Neutrophil (primary cell): ENCODE results near the gene RIN3.

Experiments
- H3K27ac ChIP-seq: fragments of 200-600 bp; sonication (generic); 2 replicates; pipeline ENCODE4 v1.5.1; 2016; ENCODE audit warnings: mild to moderate bottlenecking, moderate library complexity
- H3K27me3 ChIP-seq: fragments of 200-600 bp; sonication (generic); 2 replicates; pipeline ENCODE4 v1.6.0; 2016; ENCODE audit warnings: mild to moderate bottlenecking
- H3K36me3 ChIP-seq: fragments of 200-600 bp; sonication (generic); 2 replicates; pipeline ENCODE4 v1.5.1; 2017
- H3K4me1 ChIP-seq, 2 experiments: fragments of 200-600 bp in 1 of 2; sonication (generic) in 1 of 2; 1 replicate in 1 of 2; 2 replicates in 1 of 2; pipeline versions ENCODE4 v1.5.1 to v1.6.1; 2013 to 2016; ENCODE audit warnings: low read depth in 1 of 2, low read length in 1 of 2, mild to moderate bottlenecking in 1 of 2, moderate library complexity in 1 of 2; ENCODE audit not compliant: control insufficient read depth in 1 of 2, insufficient read depth in 1 of 2
- H3K4me3 ChIP-seq, 2 experiments: fragments of 200-600 bp in 1 of 2; sonication (generic) in 1 of 2; 1 replicate in 1 of 2; 2 replicates in 1 of 2; pipeline ENCODE4 v1.5.1; 2013 to 2016; ENCODE audit warnings: low read depth in 1 of 2, low read length in 1 of 2, mild to moderate bottlenecking in 1 of 2, moderate library complexity in 1 of 2
- H3K9me3 ChIP-seq: fragments of 200-600 bp; sonication (generic); 2 replicates; pipeline ENCODE4 v1.5.1; 2016
- TF ChIP-seq, protein P1 (sequence below): fragments of 200-600 bp; sonication (generic); IDR thresholded peaks from 2 replicates; pipeline ENCODE4 v1.5.1; 2016; ENCODE audit warnings: antibody characterized with exemption

The RIN3 gene

DNA sequence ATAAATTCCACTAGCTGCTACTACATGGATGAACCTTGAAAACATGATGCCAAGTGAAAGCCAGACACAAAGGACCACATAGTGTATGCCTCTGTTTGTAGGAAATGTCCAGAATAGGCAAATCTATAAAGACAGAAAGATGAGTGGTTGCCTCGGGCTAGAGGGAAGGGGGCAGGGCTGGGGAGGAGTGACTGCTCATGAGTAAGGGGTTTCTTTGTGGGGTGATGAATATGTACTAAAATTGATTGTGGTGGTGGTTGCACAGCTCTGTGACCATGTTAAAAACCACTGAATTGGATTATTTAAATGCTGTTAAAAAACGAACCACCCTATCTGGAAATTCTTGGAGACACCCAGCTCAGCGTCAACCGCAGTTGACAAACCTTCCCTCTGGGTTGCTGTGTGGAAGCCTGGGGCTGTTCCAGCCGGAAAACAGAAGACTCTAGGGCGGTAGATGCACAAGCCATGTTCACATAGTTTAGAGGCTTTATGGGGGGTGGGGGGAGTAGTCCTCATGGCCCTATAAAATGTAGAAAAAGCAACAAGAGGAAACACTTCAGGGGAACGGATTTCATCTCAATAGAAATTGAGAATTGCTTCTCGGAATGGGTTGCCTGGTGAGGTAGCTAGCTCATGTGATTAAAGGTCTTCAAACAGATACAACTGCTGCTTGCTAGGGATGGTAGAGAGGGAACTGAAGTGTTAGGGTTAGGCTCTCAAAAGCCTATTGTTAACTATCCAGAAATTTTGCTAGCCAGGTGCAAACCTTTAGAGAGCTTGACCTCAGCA, 29.4 kb downstream of the RIN3 start:
- H3K27ac ChIP-seq, result no peak overlapping the region
- TF ChIP-seq, protein P1, sequence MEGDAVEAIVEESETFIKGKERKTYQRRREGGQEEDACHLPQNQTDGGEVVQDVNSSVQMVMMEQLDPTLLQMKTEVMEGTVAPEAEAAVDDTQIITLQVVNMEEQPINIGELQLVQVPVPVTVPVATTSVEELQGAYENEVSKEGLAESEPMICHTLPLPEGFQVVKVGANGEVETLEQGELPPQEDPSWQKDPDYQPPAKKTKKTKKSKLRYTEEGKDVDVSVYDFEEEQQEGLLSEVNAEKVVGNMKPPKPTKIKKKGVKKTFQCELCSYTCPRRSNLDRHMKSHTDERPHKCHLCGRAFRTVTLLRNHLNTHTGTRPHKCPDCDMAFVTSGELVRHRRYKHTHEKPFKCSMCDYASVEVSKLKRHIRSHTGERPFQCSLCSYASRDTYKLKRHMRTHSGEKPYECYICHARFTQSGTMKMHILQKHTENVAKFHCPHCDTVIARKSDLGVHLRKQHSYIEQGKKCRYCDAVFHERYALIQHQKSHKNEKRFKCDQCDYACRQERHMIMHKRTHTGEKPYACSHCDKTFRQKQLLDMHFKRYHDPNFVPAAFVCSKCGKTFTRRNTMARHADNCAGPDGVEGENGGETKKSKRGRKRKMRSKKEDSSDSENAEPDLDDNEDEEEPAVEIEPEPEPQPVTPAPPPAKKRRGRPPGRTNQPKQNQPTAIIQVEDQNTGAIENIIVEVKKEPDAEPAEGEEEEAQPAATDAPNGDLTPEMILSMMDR, result no peak
- H3K36me3 ChIP-seq, result no peaks in the 10 kb centered on the region
- H3K4me3 ChIP-seq, result no peak overlapping the region
- H3K27me3 ChIP-seq, result no peaks in the 10 kb centered on the region
- no peaks in the 10 kb centered on the region for H3K9me3 ChIP-seq
- peaks cover 23 to 28% of the 10 kb centered on the region in 2 experiments for H3K4me1 ChIP-seq

GRCh38 chr14:92544051-92544720, 30.6 kb downstream of the RIN3 start:
- Histone ChIP-seq H3K27ac (peak overlapping the region; percentile 33), H3K27me3 (no peaks in the 10 kb centered on the region), H3K36me3 (no peaks in the 10 kb centered on the region), H3K9me3 (no peaks in the 10 kb centered on the region), H3K4me1 (peaks cover 23 to 30% of the 10 kb centered on the region in 2 experiments), H3K4me3 (no peak overlapping the region)
- TF ChIP-seq, protein P1, result no peak

DNA sequence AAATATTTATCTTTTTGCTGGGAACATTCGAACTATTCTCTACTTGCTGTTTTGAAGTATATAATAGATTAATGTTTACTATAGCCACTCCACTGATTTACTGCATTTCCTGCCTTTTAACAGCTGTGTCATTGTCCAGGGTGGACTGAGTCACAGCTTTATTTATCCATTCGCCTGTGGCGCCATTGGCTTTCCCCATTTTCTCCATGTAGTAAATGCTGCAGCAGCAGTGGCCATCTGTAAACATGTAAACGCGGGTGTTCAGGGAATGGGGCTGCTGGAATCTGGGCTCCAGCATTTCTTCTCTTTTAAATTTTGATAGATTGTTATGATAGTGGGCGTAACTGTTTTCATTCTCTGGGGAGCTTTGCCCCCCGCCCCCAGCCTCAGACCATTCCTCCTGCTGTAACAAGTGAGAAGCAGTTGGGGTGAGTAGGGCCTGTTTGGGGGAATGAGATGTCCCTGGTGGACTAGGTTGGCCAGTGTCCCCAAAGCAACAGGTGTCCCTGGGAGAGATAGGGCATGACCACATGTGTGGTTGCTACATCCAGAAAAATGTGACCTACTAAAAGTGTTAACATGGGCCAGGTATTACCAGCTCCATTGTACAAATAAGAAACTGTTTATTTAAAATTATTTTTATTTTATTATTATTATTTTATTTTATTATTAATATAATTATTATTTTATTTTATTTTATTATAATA, 32.9 kb downstream of the RIN3 start:
- H3K9me3 ChIP-seq, result no peaks in the 10 kb centered on the region
- H3K27me3 ChIP-seq, result no peaks in the 10 kb centered on the region
- H3K4me1 ChIP-seq, result peaks cover 5 to 18% of the 10 kb centered on the region in 2 experiments
- TF ChIP-seq, protein P1, result no peak
- H3K36me3 ChIP-seq, result no peaks in the 10 kb centered on the region
- H3K4me3 ChIP-seq, result no peak overlapping the region
- H3K27ac ChIP-seq, result peak overlapping the region; percentile 45

DNA sequence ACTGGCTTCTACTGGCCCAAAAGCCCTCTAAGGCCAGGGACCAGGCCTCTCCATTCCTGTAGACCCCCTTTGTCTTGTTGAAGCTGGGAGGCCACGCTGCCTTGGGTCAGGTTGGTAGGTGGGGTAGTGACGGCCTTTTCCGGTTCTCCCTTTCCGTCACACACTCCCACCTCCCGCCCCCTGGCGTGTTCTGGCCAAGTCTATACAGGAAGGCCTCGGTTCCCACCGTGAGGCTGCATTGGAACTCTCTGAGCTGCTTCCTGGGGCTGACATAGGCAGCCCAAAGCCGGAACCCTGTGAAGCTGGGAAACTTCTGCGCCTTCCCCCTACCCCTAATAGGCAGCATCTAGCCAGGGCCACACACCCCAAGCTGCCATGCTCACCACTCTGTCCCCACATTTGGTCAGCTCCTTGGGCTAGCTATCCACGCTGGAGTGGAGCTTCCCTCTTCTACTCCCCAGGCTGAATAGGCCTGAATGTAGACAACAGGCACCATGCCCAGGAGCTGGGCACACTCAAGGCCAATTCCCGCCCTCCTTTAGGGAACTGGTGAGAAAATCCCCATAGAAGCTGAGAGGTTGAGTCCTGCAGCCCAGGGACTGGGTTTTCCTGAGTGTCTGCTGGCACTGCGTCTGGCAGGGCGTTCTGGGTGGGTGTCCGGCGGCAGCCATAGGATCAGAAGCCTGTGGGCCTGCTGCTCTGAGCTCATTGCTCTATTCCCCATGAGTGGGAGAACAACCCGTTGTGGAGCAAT, 35.7 kb downstream of the RIN3 start:
- Histone ChIP-seq H3K4me1 (peaks cover 12 to 40% of the 10 kb centered on the region in 2 experiments), H3K36me3 (no peaks in the 10 kb centered on the region), H3K4me3 (no peak overlapping the region), H3K27ac (peak overlapping the region; percentile 61), H3K27me3 (no peaks in the 10 kb centered on the region), H3K9me3 (no peaks in the 10 kb centered on the region)
- TF ChIP-seq, protein P1, result no peak

GRCh38 chr14:92549859-92550230, 36.3 kb downstream of the RIN3 start:
- Histone ChIP-seq H3K9me3 (no peaks in the 10 kb centered on the region), H3K36me3 (no peaks in the 10 kb centered on the region), H3K4me1 (peaks cover 12 to 44% of the 10 kb centered on the region in 2 experiments), H3K27me3 (no peaks in the 10 kb centered on the region), H3K27ac (peak overlapping the region; percentile 61), H3K4me3 (no peak overlapping the region)
- TF ChIP-seq, protein P1, result no peak
